ENCODE results near the gene TMEM221. TPM values are rescaled to one million over a fixed set of nuclear protein-coding genes. Genes with fewer than 3 reads are reported as not detected.
"Not testable (repeated sequence)": the region's sequence is repeated elsewhere in the genome, so short reads cannot be mapped to it uniquely, and the experiment has no call there.

TMEM221 gene
- total RNA-seq, 2 donors from 2014 or later = not detected

GRCh38 chr19:17484520-17485185 is 36.2 kb upstream of the TMEM221 start:
- Mint-ChIP-seq H3K36me3 (ENCODE audit: low read depth) (peaks cover 3% of the 10 kb centered on the region), H3K4me3 (peak overlapping the region; percentile 66), H3K27me3 (no peaks in the 10 kb centered on the region), H3K4me1 (peaks cover 17% of the 10 kb centered on the region), H3K27ac (peak overlapping the region; percentile 54)
- no peaks in the 10 kb centered on the region for H3K9me3 ChIP-seq (ENCODE audit: control insufficient read depth, low read length, poor library complexity, severe bottlenecking)
- ATAC-seq = no peak
- DNase-seq = no peak

DNA sequence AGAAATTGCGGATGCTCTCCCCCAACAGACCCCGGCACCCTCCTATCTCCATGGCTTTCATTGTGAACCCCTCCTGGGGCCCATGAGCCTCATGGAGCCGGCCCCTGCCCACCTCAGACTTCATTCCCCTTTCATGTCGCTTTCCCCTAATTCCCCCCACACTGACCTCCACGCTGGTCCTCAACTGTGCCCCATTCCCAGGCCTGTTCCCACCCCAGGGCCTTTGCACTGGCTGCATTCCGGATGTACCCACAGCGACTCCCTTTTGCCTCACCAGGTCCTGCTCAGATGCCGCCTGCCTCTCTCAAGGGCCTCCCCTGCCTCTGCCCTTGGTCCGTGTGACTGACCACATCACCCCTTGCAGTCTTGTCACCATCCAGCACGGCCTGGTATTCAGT is 35.1 kb upstream of the TMEM221 start:
- H3K4me3 Mint-ChIP-seq = peak overlapping the region; percentile 25
- H3K27me3 Mint-ChIP-seq = no peaks in the 10 kb centered on the region
- ATAC-seq (no peak), DNase-seq (no peak)
- H3K27ac Mint-ChIP-seq = no peak overlapping the region
- no peaks in the 10 kb centered on the region for H3K9me3 ChIP-seq (ENCODE audit: control insufficient read depth, low read length, poor library complexity, severe bottlenecking)
- H3K36me3 Mint-ChIP-seq (ENCODE audit: low read depth) = peaks cover 3% of the 10 kb centered on the region
- H3K4me1 Mint-ChIP-seq = peaks cover 12% of the 10 kb centered on the region

DNA sequence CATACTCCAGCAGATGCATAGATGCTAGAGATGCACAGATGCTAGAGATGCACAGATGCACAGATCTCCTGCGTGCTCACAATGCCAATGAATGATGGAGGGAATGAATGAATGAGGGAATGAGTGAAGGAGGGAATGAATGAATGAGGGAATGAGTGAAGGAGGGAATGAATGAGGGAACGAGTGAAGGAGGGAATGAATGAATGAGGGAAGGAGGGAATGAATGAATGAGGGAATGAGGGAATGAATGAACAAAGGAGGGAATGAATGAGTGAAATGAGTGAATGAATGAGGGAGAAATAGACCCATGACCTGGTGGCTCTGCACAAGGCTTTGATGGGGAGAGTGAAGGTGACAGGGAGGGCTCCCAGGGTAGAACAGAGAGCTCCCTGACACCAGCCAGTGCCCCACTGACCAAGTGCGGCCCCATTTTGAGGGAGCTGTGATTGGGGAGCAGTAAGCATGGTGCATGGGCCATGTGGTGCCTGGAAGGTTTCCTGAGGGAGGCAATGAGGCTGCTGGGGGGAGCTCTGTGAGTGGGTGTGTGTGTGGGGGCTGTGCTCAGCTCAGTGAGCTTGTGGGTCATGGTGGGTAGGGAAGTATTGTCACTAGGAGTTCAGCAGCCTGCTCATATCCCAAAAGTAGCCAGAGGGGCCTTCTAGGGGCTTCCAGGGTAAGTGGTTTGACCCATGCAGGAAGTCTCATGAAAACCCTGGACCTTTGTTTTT is 34.6 kb upstream of the TMEM221 start:
- no peak overlapping the region for H3K4me3 Mint-ChIP-seq
- H3K4me1 Mint-ChIP-seq = peaks cover 8% of the 10 kb centered on the region
- no peak overlapping the region for H3K27ac Mint-ChIP-seq
- peaks cover 3% of the 10 kb centered on the region for H3K36me3 Mint-ChIP-seq (ENCODE audit: low read depth)
- ATAC-seq (no peak), DNase-seq (no peak)
- no peaks in the 10 kb centered on the region for H3K27me3 Mint-ChIP-seq
- H3K9me3 ChIP-seq (ENCODE audit: control insufficient read depth, low read length, poor library complexity, severe bottlenecking) = no peaks in the 10 kb centered on the region

- ATAC-seq (no peak), DNase-seq (no peak)
- Mint-ChIP-seq H3K27ac (no peak overlapping the region), H3K4me3 (no peak overlapping the region), H3K27me3 (no peaks in the 10 kb centered on the region), H3K36me3 (ENCODE audit: low read depth) (peaks cover 3% of the 10 kb centered on the region), H3K4me1 (peaks cover 8% of the 10 kb centered on the region)
- no peaks in the 10 kb centered on the region for H3K9me3 ChIP-seq (ENCODE audit: control insufficient read depth, low read length, poor library complexity, severe bottlenecking)
Measured at GRCh38 chr19:17481986-17482385, 33.5 kb upstream of the TMEM221 start.

DNA sequence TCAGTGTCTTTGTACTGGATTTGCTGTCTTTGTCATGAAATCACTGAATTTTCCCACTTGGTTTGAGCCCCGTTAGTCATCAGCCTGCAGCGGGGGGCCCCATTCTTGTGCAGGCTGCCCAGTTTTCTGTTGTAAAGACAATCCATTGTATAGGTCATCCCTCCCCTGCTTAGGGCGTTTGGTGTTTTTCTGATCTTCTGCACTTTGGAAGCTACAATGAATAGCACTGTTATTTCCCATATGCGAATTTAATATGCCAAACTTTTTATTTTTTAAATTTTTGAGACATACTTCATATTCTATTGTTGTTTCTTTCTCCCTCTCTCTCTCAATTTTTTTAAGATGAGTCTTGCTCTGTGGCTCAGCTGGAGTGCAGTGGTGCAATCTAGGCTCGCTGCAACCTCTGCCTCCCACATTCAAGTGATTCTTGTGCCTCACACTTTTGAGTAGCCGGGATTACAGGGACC is 30.9 kb upstream of the TMEM221 start:
- H3K27ac Mint-ChIP-seq = no peak overlapping the region
- peaks cover 5% of the 10 kb centered on the region for H3K4me1 Mint-ChIP-seq
- H3K4me3 Mint-ChIP-seq = no peak overlapping the region
- ATAC-seq (no peak), DNase-seq (no peak)
- no peaks in the 10 kb centered on the region for H3K9me3 ChIP-seq (ENCODE audit: control insufficient read depth, low read length, poor library complexity, severe bottlenecking)
- H3K27me3 Mint-ChIP-seq = no peaks in the 10 kb centered on the region
- H3K36me3 Mint-ChIP-seq (ENCODE audit: low read depth) = peaks cover under 1% of the 10 kb centered on the region

DNA sequence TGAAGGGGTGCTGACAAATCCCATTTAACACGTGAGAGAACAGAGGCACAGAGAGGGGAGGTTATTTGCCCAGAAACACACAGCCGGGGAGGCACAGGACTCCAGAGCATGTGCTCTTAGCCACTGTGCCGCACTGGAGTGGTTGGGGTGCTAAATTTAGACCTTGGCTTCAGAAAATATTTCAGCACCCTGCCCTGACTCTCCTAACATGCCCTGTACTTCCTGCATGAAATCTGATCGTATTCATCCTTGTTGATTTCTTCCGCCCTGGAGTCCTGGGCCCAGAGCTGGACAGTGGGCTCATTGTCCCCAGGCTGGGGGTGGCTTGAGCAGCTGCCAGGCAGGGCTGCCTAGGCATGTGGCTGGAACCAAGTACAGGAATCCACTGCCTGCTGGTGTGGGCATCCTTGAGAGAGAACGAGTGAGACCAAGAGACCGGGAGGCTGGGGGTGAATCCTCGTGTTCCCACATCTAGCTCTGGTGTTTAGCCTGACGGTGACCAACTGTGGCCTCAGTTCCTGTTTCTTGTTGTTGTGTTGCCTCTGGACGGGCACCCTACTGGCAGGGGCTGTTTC is 27.2 kb upstream of the TMEM221 start:
- Mint-ChIP-seq H3K27ac (no peak overlapping the region), H3K27me3 (no peaks in the 10 kb centered on the region), H3K4me1 (peaks cover 5% of the 10 kb centered on the region), H3K36me3 (ENCODE audit: low read depth) (no peaks in the 10 kb centered on the region), H3K4me3 (no peak overlapping the region)
- no peaks in the 10 kb centered on the region for H3K9me3 ChIP-seq (ENCODE audit: control insufficient read depth, low read length, poor library complexity, severe bottlenecking)
- DNase-seq (no peak), ATAC-seq (no peak)

GRCh38 chr19:17475011-17475540 is 26.6 kb upstream of the TMEM221 start:
- ATAC-seq; H3K4me1 Mint-ChIP-seq; H3K4me3 Mint-ChIP-seq; H3K27ac Mint-ChIP-seq; H3K9me3 ChIP-seq (ENCODE audit: control insufficient read depth, low read length, poor library complexity, severe bottlenecking); H3K27me3 Mint-ChIP-seq; DNase-seq; H3K36me3 Mint-ChIP-seq (ENCODE audit: low read depth): not testable (repeated sequence)

GRCh38 chr19:17473041-17473440 is 24.6 kb upstream of the TMEM221 start:
- Mint-ChIP-seq H3K27ac (no peak overlapping the region), H3K36me3 (ENCODE audit: low read depth) (peaks cover 3% of the 10 kb centered on the region), H3K4me1 (peaks cover 16% of the 10 kb centered on the region), H3K27me3 (no peaks in the 10 kb centered on the region), H3K4me3 (no peak overlapping the region)
- ATAC-seq = no peak
- no peak for DNase-seq
- H3K9me3 ChIP-seq (ENCODE audit: control insufficient read depth, low read length, poor library complexity, severe bottlenecking) = no peaks in the 10 kb centered on the region

DNA sequence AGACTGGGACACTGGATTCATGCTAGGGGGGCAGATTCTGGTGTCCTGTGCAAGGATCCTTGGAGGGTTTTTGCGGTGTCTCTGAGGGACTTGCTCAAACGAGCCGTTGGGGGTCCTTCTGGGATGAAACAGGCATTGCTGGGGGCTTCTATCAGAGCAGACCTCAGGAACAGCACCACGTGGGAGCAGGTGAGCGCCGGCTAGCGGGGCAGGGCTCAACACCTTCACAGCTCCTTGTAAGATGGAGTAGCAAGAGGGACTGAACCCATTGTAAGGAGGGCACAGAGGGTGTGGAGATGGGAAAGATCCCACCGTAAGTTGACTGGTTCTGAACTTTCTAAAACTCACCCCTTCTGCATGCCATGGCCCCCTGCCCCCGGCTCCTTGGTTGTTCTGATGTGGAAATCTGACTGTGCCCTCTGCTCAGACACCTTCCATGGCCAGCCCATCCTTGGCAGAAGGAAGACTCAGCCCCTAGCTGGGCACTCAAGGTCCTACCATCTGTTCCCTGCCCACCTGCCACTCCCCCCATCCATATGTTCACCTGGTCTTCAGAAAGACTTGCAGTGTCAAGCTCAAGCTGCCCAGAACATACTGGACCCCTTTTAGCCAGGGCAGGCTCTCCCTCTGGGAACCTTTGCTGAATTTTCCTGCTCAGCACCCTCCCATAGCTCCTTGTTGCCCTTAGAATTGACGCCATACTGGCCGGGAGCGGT is 23.1 kb upstream of the TMEM221 start:
- Mint-ChIP-seq H3K27ac (no peak overlapping the region), H3K4me3 (peak overlapping the region; percentile 100), H3K27me3 (no peaks in the 10 kb centered on the region), H3K4me1 (peaks cover 20% of the 10 kb centered on the region), H3K36me3 (ENCODE audit: low read depth) (peaks cover 3% of the 10 kb centered on the region)
- no peaks in the 10 kb centered on the region for H3K9me3 ChIP-seq (ENCODE audit: control insufficient read depth, low read length, poor library complexity, severe bottlenecking)
- no peak for DNase-seq
- no peak for ATAC-seq

DNA sequence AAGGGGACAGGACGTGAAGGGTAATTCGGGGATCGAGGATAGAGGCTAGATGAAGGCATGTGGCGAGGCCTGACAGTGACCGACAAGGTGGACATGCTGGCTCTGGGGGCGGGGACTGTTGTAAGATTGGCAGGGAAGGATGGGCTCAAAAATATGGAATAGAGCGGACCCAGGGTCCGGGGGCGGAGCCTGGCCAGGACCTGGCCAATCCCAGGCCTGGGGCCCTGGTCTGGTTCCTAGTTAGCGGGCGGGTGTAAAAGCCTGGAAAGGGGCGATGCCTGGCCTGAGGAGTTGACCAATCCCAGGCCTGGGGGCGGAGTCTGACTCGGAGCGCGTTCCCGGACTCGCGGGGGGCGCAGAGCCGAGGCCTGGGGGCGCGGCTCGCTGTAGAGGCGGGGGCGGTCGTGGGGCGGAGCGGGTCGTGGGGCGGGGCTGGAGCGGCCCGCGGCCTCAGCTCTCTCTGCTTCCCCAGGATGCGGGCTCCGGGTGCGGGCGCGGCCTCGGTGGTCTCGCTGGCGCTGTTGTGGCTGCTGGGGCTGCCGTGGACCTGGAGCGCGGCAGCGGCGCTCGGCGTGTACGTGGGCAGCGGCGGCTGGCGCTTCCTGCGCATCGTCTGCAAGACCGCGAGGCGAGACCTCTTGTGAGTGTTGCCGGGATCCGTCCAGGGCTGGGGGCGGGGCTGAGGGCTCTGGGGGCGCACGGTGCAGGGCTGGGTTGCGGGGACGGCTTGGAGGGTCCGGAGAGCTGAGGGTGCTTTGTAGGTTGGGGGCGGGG is 21.8 kb upstream of the TMEM221 start, which contains the start of gene SLC27A1:
SLC27A1 (plus strand) TSS at position 457 of the 774 bp plus-strand sequence; CDS start at position 474, 17 bp downstream.
- no peaks in the 10 kb centered on the region for H3K27me3 Mint-ChIP-seq
- H3K4me1 Mint-ChIP-seq = peaks cover 24% of the 10 kb centered on the region
- no peaks in the 10 kb centered on the region for H3K9me3 ChIP-seq (ENCODE audit: control insufficient read depth, low read length, poor library complexity, severe bottlenecking)
- ATAC-seq = peak; percentile 79
- peak; percentile 72 to 90 (median 89) for DNase-seq
- H3K27ac Mint-ChIP-seq = peak within 1 kb of the TSS; percentile 87
- H3K36me3 Mint-ChIP-seq (ENCODE audit: low read depth) = peaks cover 3% of the 10 kb centered on the region
- H3K4me3 Mint-ChIP-seq = peak within 1 kb of the TSS; percentile 100

DNA sequence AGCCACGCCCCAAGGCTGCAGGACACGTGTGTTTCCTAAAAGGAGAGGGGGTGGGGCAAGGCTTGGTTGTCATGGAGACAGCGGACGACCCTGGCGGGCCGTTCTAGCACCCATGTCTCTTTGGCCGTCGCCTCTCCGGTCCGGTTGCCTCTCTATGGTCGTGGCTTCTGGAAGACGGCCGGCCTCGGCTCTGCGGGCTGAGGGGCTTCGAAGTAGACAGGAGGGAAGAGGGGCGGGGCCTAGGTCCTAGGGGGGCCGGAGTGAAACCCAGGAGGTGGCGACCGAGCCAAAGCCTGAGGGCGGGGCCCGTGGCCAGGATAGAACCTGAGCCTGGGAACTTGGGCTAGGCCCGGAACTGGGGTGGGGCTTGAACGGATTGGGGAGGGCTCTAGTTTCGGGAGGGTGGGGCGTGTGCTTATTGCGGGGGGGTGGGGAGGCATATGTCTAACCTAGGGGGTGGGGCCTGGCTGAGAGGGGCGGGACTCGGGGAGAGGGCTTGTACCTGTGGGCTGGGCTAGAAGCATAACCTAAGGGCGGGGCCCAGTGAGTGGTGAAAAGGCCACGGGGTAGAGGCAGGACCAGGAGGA is 21.1 kb upstream of the TMEM221 start:
- H3K27ac Mint-ChIP-seq = peak overlapping the region; percentile 87
- H3K27me3 Mint-ChIP-seq = no peaks in the 10 kb centered on the region
- peak; percentile 73 to 92 (median 91) for DNase-seq

DNA sequence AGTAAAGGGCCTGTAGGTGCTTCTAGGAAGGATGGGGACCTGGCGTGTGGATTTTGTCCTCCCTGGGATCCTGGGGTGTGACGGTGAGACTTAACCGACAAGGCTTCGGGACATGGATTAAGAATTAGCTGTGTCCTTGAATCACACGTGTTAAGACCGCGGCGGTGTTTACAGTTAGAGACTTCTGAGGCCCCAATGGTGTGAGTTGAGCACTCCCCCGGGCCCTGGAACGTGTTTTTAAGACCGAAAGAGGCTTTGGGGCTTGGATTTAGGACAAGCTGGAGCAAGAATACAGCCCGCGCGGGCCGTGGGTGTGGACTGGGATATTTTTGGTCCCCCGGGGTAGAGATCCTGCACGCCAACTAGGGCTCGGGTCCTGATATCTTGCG is 20.6 kb upstream of the TMEM221 start:
- ATAC-seq = no peak
- H3K27ac Mint-ChIP-seq = peak overlapping the region; percentile 87

More for the DNA sequence above, 21.1 kb upstream of the TMEM221 start:
- peak overlapping the region; percentile 100 for H3K4me3 Mint-ChIP-seq
- H3K4me1 Mint-ChIP-seq = peaks cover 24% of the 10 kb centered on the region
- no peaks in the 10 kb centered on the region for H3K9me3 ChIP-seq (ENCODE audit: control insufficient read depth, low read length, poor library complexity, severe bottlenecking)
- H3K36me3 Mint-ChIP-seq (ENCODE audit: low read depth) = peaks cover 3% of the 10 kb centered on the region
- peak; percentile 89 for ATAC-seq

More for the DNA sequence above, 20.6 kb upstream of the TMEM221 start:
- peaks cover 24% of the 10 kb centered on the region for H3K4me1 Mint-ChIP-seq
- H3K9me3 ChIP-seq (ENCODE audit: control insufficient read depth, low read length, poor library complexity, severe bottlenecking) = no peaks in the 10 kb centered on the region
- H3K27me3 Mint-ChIP-seq = no peaks in the 10 kb centered on the region
- peaks cover 3% of the 10 kb centered on the region for H3K36me3 Mint-ChIP-seq (ENCODE audit: low read depth)
- DNase-seq = no peak
- peak overlapping the region; percentile 100 for H3K4me3 Mint-ChIP-seq

Measured in T-helper 17 cell (primary cell).